SK-N-DZ (cell line): ENCODE data around the gene ZNF23.

Source experiments
- DNase-seq: peaks from one replicate; pipeline ENCODE4 v3.0.0-alpha.2; 2015; ENCODE audit warnings: low spot score

ZNF23 gene

DNA sequence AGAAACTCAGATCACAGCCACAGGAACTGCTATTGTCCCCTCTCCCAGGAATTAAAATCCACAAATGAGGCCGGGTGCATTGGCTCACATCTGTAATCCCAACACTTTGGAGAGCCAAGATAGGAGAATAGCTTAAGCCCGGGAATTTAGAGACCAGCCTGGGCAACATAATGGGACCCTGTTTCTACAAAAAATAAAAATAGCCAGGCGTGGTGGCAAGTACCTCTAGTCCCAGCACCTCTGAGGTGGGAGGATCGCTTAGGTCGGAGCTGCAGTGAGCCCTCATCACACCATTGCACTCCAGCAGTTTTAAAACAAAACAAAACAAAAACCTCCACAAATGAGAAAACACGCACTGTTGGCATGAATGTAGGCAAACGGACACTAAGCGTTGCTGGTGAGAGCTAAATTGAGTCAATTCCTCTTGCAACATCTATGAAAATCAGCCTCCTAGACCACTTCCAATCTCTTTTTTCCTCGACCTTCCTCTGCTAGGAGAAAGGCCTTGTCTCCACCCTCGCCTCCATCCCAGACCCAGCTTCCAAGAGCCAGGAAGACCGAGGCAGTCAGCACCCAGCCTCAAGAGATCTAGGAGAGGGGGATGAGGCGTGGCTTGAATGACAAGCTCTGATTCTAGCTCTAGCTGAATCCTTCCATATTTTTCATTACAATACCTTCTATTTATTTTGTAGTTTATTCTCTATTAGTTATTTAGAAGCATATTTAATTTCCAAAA is 35.0 kb downstream of the ZNF23 start:
- no peak for DNase-seq

- DNase-seq, result peak; percentile 71
These were observed 35.8 kb downstream of the ZNF23 start for GRCh38 chr16:71426069-71426879.

DNA sequence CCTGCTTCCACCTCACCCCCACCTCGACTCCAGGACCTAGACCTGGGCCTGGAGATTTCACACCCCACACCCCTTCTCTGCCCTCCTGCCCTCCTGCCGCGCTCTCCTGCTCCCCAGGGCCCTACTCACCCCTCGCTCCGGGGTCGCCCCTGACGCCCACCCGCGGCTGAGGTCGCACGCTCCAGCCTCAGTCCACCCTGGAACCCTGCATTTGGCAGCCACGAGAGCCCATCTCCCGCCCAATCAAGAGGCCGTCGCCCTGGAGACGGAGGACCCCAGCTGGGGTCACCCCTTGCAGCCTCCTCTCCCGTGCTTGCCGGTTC is 36.3 kb downstream of the ZNF23 start:
- no peak for DNase-seq

DNA sequence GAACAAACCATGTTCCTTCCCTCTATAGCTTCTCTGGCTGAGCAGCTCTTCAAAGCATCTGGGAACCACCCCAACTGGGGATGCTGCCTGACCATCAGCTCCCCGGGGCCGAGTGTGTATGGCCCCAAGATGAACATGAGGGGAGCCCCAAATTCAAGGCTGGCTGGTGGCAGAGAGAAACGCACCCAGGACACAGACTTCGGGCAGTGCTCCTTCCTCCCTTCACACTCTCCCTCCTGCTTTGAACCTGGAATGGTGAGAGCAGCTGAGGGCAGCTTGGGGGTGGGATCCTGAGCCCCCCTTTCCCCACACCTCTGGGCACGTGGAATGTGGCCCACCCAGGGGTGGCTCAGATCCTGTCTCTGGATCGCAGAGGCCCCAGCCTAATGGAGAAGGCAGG is 37.4 kb downstream of the ZNF23 start:
- no peak for DNase-seq

DNA sequence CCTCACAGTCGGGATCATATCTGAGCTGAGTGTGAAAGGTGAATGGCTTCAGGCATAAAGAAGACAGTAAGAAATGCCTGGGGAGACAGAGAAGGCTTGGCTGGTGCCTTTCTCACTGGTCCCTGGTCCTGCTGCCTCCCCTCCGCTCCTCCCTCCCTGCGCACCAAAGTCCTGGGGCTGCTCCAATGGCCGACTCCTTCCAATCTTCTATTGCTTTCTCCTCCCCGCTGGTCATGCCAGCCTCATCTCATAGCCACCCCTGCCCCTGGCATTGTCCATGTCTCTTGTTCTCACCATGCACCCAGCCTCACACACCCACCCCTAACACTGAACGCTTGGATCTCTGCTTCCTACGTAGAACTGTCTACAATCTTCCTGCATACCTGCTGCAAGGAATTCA is 38.2 kb downstream of the ZNF23 start:
- no peak for DNase-seq

- DNase-seq, result no peak
These were observed 39.0 kb downstream of the ZNF23 start for GRCh38 chr16:71423016-71423415.

GRCh38 chr16:71421911-71422310 is 40.1 kb downstream of the ZNF23 start:
- DNase-seq, result peak; percentile 28

DNA sequence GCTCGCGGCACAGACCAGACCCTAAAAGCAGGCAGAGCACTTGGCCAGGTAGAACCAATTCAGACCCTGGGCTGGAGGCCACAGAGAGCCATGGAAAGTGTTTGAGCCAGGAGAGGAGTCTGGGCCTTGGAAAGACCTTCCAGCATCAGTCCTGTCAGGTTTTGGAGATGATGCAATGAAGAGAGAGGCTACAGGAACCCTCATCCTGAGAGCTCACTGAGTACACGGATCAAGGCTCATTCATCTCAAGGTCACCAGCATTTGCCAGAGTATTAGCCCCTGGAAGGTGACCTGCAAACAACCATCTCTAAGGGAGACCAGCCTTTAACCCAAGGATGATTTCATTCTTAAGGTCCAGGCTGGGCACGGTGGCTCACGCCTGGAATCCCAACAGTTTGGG is 48.0 kb downstream of the ZNF23 start:
- DNase-seq, result no peak

DNA sequence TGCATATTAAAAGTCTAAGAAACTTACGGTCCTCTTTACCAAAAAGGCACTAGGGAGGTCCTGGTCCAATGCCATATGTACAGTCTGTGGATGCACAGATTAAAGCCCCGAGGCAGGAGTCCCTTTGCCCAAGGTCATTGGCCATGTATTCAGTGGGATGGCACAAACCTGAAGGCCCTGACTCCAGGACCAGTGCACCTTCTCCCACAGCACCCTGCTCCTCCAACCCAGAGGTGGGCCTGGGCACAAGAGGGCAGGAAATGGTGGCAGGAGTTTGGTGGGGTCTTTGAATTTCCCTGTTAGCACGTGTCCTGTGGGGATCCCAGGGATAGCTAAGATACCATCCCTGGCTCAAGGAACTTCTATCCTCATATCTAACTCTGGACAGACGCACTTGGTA is 48.7 kb downstream of the ZNF23 start:
- no peak for DNase-seq

DNA sequence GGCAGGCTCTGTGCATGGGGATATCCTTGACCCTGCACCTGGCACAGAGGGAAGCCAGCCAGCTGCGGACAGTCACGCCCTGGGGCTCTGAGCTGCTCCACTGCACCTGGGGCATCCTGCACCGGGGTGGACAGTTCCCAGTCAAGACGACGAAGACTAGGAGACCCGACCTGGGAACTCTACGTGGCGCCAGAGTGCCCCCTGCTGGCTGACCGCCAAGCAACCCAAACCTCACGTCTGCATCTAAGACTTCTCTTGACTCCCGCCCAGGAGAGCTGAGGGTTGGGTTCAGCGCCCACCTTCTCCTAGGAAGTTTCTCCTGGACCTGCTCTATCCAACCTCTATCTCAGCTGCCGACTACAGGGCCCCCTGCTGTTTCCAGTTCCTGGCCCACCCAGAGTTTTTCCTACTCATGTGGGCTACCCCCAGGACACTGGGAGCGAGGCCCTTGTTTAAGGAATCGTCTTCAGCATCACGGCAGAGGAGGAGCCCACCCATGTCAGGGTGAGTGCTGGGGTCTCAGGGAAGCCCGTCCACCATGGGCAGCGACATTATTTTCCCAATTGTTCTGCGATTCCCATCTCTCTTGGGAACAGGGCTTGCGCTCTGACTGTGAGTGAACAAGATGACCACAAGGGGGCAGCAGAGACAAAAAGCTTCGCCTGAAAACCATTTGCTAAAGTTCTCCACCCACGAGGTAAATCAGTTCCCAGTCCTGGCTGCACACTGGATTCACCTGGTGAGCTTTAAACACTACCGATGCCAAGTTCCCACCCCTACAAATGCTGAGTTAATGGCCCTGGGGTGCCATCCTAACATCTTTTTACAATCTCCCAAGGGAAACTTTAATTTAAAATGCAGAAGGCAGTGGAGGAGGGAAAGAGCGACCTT is 49.5 kb downstream of the ZNF23 start:
- peak; percentile 69 for DNase-seq

DNA sequence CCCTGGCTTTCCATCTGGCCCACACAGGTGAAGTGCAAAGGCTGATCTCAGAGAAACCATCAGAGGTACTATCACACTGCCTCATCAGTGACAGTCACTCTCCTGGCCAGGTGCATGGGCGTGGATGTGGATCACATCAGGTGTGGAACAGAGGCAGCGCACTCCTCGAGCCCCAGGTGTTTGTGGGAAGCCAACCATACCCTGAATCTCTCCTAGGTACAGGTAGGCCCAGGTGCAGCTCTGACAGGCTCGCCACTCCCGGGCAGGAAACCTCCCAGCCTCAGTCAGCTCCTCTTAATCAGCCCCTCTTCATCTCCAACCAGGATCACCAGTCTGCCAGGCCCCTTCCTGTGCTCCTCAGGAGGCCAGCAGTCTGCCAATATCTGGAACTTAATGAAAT is 51.9 kb downstream of the ZNF23 start:
- DNase-seq, result no peak

DNA sequence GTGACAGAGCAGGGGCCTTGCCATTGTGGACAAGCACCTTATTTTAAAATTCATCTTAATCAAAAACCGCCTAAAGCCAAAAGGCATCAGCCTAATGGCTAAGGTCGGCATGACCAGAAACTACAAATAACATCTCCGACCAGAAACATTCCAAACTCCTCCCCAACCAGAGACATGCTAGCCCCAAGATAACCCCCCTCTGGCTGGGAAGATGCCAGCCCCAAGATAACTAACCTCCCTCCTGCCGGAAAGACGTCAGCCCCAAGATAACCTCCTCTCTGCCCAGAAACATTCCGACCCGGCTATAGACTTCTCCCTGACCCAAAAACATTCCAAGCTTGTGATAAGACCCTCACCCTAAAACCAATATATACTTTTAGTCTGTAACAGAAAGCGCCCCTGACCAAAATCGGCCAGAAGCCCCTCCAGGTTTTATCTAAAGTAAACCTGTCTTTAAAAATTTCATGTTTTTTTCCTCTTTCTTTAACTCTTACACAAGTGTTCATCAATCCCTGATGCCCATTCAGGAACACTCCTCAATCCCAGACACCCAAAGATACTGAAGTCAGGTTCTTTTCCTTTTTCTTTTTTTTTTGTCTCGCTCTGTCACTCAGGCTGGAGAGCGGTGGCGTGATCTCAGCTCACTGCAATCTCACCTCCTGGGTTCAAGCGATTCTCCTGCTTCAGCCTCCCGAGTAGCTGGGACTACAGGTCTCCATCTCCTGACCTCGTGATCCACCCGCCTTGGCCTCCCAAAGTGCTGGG is 52.9 kb downstream of the ZNF23 start:
- DNase-seq, result no peak

DNA sequence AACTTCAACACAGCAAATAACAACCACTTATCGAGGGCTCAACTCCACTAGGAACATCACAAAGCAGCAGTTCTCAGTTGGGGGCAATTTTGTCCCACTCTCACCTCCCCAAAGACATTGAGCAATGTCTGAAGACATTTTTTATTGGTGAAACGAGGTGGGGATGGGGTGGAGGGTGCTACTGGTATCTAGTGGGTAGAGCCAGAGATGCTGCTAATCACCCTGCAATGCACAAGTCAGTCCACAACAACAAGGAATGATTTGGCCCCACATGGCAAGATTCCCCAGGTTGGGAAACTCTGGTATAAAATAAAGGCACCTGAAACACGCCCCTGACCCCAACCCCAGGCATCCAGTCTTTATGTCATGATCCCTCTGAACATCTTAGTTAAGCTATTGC is 53.5 kb downstream of the ZNF23 start:
- DNase-seq, result no peak

GRCh38 chr16:71407731-71408130 is 54.3 kb downstream of the ZNF23 start:
- no peak for DNase-seq

- DNase-seq, result no peak
These were observed 55.3 kb downstream of the ZNF23 start for GRCh38 chr16:71406724-71407123.

DNA sequence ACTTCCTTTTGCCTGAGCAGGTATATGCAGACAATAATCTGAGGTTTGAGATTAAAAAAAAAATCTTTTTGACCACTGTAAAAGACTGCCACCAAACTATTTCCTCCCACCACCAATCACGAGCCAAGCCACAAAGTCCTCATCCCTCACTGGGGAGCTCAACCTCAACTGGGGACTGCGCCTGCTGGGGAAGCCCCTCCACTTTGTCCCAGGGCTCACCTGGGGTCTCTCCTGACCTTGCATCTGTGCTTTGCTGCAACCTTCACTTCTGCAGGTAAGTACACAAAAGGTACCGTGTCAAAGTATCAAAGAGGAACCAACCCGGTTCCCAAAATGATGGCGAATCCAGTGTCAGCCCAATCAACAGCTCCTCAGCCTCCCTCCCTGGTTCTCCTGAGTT is 55.7 kb downstream of the ZNF23 start:
- DNase-seq, result no peak

GRCh38 chr16:71404364-71404763 is 57.7 kb downstream of the ZNF23 start:
- no peak for DNase-seq

- no peak for DNase-seq
These were observed 59.4 kb downstream of the ZNF23 start for GRCh38 chr16:71402674-71403073.

GRCh38 chr16:71402007-71402406 is 60.0 kb downstream of the ZNF23 start:
- no peak for DNase-seq

- no peak for DNase-seq
These were observed 62.1 kb downstream of the ZNF23 start for GRCh38 chr16:71399801-71400563.
